ENCODE data around the gene PSMB4.

- TF ChIP-seq CTCF (optimal IDR thresholded peaks at IDR 0.05 in 1 of 3, IDR thresholded peaks at IDR 0.05 in 1 of 3, conservative IDR thresholded peaks at IDR 0.05 in 1 of 3; ENCODE audit: extremely low read depth in 1 of 3, insufficient read depth in 2 of 3, low read length in 3 of 3) (no peak), EZH2 (IDR thresholded peaks at IDR 0.05; ENCODE audit: low read length) (no peak)
These were observed 13.4 kb upstream of the PSMB4 start for GRCh38 chr1:151386002-151386401.

All from keratinocyte (primary cell).